GM19240 (cell line): ENCODE data around the gene CAMKK1.
A peak's percentile ranks its signal among the peaks of the same experiment; 100 is the strongest.

ENCODE experiments used
- DNase-seq: peaks from one replicate; pipeline ENCODE4 v3.0.0; 2011; ENCODE audit warnings: low spot score; ENCODE audit not compliant: insufficient read length

The CAMKK1 gene

DNA sequence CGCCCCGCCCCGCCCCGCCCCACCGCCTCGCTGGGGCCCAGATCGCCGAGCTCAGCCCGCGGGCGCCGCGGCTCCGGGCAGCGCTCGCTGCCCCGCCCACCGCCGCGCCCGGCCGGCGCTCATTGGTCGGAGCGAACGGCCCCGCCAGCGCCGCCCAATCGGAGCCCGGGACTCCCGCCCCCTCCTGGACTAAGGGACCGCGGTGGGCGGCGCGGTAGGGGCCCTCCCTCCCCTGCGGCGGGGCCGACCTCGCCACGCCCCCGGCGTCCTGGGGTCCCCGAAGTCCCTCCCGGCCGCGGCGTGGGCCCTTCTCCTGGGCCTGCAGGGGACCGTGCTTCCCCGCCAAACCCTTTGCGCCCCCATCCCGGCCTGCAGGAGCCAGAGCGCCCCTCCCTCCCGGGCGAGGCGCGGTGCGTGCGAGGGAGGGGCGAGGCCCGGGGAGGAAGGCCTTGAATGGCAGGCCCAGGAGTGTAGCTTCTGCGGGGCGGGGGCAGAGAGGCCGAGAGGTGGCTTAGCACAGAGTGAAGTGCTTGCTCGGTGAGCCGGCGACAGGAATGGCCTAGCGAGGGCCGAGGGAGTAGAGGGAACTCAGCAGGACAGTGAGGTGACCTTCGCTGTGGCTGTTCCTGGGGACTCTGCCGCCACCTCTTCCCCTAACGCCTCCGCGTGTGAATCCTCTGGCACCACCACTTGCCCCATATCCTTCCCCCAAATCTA, at the start of gene CAMKK1:
TSS of gene CAMKK1 (minus strand) at position 51 of the 717 bp plus-strand sequence. CDS start 7,366 bp downstream, outside the sequence.
- peak; percentile 99 for DNase-seq

DNA sequence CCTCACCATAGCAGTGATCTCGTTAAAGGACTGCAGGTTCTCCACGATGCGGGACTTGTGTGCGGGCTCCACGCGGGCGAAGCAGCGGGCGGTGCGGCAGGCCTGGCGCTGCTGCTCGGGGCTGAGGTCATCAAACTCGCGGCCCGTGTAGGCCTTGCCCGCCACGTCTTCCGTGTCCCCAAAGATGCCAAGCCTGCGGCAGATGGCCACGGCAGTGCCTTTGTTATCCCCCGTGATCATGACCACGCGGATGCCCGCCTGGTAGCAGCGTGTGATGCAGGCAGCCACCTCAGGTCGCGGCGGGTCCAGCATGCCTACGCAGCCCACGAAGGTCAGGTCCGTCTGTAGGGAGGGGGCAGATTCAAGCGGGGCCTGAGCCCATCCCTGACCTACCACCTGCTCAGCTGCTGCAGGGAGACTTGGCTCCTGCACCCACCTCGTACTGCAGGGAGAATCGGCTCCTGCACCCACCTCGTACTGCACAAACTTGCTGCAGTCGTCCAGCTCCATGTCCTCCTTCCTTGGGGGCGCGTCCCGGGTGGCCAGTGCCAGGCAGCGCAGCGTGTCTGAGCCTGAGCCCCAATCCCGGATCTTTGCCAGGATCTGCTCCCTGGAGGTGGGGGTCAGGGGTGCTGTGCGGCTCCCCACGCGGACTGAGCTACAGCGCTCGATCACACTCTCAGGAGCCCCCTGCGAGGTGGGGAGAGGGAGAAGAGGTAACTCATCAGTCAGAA, 48.3 kb upstream of the CAMKK1 start:
- no peak for DNase-seq

DNA sequence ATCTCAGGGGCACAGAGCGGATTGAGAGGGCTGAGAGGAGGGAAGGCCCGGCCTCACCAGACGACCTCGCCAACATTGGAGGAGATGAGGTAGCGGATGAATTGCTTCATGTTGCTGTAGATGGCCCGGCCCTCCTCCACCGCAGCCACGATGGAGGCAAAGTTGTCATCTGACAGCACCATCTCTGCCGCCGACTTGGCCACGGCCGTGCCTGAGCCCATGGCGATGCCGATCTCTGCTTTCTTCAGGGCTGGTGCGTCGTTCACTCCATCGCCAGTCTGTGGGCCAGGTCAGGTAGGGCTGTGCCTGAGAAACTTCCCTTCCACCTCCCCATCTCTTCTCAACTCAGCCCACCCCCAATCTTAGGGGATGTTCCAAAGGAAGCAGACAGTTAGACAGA, 44.5 kb upstream of the CAMKK1 start:
- no peak for DNase-seq

DNA sequence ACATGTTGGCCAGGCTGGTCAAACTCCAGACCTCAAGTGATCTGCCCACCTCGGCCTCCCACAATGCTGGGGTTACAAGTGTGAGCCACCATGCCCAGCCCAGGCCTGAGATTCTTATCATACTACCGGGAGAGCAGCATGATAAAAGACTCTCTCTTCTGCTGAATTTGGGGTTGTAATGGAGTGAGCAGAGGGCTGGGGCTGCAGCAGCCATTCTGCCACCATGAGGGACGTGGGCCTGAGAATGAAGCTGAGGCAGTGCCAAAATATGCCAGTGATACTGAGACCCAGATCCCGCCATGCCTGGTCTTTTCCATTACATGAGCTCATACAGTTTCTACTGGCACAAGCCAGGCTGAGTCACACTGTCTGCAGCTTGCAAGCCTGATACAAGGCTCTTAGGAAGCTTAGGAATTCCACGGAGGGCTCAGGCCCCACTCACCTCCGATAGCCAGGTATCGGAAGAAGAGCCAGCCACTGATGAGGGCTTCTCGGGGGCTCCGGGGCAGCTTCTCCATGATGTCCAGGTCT, 43.0 kb upstream of the CAMKK1 start:
- DNase-seq, result no peak

DNA sequence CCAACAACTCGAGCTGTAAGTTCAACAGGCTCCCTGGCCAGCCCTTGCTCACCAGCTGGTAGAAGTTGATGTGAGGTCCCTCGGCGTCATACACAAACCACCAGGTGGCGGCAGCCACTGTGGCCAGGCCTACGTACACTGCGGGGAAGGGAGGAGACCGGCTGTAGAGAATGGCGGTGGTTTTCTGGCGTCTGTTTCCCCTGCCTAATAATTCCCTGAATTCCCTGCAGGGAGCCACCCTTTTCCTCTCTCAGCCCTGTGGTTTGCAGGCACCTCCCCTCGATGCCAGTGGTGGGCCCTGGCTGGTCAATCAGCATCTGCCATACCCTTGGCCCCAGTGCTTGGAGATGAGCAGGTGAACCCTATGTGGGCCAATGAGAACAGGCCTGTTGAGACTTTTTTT, 42.3 kb upstream of the CAMKK1 start:
- no peak for DNase-seq

DNA sequence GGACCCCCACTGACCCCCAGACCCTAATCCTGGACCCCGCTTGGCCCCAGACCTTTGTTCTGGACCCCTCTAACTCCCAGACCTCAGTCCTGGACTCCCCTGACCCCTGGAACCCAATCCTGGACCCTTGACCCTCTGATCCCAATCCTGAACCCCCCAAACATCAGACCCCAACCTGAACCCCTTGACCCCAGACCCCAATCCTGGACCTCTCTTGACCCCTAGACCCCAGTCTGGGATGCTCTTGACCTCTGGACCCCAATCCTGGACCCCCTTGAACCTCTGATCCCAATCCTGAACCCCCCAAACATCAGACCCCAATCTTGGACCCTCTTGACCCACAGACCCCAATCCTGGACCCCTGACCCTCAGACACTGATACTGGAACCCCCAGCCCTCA, 36.9 kb upstream of the CAMKK1 start:
- no peak for DNase-seq

DNA sequence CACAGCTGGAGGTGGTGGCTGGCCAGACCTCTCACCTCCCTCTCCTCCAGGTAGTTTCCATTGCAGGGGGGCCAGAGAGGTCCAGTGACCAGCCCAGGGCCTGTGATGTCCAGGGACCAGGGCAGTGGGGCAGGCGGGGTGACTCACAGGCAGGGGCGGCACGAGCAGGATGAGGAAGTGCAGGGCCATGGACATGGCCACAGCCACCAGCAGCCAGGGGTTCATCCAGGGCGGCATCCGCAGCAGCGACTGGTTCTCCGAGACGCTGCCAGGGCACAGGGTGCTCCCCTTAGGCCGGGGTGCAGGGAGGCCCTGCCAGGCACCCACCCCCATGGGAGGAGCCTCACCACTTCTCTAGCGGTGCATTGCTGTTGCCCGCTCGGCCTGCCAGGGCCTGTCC, 36.3 kb upstream of the CAMKK1 start:
- DNase-seq, result no peak

DNA sequence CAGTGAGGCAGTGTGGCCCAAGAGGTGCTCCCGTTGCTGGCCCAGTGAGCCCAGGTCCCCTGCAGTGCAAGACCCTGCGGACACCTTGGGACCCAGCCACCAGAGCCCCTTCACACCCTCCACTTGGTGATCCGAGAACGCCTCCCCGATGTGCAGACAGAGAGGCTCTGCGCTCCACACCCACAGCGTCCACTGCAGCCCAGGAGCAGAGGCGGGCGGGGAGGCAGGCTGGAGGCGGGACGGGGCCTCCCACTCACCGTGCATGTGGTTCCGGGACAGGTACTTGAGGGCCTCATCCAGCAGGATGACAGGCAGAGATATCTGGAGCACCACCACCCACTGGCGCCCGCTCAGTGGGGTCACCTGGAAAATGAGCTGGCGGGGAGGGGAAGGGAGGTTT, 35.6 kb upstream of the CAMKK1 start:
- DNase-seq, result no peak

DNA sequence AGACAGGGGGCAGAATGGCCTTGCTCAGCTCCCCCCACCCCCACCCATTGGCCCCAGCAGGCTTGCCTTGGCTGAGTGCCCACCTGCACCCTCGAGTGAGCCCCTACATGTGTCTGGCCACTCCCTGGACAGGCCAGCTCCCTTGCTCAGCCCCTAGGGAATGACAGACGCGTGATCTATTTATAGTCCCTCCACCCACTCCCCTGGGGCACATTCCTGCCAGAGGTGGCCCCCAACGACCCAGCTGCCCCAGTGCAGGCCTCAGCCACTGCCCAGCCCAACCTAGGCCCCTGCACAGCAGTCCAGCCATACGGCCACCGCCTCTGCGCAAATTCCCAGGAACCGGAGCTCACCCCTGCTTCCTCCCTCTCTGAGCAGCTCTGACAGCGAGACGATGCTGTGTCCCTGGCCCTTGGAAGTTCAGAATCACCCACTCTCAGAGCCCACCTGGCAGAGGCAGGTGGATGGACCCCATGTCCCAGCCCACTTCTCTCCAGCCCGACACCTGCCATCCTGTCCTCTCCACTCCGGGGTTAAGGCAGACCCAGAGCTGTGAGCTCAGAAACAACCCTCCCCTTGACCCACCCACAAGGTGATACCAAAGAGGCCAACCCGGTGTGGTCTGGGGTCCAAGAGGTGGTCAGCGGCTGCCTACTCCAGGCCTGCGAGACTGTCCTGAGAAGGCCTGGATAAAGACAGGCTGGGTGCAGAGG, 34.9 kb upstream of the CAMKK1 start:
- no peak for DNase-seq

DNA sequence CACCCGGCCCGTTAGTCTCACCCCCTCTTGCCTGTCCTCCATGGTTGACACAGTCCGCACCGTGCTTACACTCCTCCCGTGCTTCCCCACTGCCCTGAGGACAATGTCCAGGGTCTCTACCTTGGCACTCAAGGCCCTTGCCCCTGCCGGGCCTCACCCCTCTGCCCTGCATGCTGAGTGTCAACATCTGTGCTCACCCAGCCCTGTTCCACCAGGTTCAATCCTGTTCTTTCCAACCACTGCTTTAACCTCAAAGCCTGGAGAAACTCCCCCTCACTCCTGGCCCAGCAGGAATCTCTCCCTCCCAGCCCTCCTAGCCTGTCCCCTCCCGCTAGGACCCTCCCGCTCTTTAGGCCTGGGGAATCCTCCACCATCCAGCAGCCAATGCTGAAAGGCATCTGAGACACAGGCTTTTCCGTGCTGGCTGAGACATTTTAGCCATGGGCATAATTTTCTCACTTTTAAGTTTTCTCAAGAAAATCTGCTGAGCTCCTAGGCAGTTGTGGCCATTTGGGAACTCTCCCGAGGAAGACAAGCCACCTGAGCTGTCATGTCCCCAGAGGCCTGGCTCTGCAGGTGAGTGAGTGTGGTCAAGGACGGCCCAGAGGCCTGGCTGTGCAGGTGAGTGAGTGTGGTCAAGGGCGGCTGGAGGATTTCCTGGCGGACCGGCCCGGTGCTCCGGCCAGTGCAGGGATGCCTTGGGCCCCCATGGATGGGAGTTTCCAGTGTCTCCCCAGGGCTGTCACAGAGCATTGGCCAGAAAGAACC, 34.2 kb upstream of the CAMKK1 start:
- no peak for DNase-seq

DNA sequence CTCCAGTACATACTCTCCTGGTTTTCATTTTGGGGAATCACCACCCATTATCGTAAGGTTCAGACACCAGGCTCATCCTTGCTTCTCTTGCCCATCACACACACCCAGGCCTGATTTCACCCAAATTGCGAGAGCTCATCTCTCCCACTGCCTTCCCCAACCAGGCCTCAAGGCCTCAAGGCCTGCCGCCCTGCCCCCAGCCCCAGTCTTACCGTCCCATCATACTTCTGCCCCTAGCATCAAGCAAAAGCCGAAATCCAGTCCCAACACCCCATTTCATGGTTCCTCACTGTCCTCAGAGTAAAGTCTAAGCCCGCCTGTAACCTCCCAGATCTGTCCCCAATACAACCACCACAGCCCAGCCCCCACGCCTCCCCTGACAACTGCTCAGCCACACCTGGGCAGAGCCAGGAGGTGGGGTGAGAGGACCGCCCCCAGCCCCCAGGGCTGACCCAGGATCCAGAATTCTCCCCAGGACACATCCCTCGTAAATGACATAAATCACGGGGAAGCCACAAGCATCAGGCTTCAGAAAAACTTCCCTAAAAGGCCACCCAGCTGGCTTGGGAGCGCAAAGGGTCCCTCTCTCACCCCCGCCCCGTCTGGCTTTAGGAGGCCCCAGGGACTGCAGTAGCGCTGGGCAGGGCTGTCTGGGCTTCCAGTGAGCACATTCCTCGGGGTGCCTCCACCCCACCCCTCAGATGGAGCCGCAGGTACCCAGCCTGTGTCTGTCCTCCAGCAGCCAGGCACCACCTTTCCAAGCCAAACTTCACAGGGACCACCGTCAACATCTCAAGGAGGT, 33.0 kb upstream of the CAMKK1 start:
- DNase-seq, result no peak

DNA sequence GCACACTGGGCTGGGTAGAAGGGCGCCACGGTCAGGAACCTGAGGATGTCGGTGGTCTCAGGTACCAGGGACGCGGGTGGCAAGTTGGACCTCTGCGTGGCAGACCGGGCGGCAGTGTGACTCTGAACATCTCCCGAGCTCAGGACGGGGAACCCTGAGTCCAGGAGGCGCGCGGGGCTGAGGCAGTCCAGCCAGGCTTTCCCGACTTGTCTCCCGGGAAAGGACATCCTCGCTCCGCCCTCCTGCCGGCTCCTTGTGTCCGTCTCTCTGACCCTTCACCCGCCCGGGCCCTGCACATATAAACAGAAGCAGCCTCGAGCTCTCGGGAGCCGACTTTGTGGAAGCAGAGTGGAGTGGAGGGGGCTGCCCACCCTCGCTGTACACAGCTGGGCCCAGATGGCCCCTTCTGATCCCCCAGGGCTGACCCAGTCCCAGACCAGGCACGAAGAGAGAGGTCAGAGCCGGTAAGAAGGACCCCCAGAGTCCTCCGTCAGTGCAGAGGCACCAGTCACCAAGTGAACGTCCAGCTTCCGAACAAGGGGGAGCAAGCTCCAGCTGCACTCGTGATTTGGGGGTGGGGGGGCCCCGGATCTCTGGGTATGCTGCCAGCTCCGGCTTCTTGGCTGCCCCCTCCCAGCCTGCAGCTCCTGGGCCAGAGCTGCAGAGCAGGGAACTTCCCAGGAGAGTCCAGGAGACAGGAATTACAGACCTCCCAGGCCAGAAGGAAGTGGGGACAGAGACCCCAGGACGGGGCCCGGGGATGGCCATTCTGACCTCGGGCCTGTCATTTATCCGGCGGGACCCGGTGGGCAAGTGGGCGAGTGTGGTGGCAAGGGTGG, 31.9 kb upstream of the CAMKK1 start:
- DNase-seq, result no peak

DNA sequence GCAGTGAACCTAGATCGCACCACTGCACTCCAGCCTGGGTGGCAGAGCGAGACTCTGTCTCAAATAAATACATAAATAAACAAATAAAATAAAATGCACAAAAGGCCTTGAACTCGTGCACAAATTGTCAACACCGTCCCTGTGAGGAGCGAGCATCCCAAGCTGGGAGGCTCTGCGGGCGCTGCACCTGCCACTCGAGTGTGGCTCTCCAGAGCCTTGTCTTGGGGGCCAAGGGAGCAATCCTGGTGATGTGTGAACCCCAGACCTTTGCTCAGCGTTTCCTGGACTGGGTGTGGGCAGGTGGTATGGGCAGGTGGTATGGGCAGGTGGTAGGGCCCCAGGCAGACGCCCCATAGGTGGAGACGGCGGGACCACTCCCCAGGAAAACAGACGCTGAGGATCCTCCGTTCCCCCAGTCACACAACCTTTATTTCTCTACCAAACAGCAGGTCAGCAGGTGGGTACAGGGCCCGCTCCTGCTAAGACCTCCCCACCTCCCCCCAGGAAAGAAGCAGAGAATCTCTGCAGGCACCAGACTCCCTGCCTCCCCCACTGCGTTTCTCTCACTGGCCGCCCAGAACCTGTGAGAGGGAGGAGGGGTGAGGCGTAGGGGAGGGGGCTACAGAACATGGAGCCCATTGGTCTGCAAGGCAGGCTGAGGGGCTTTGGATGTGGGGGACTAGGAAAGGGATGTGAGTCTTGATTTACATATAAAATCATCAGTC, 30.8 kb upstream of the CAMKK1 start:
- DNase-seq, result no peak

DNA sequence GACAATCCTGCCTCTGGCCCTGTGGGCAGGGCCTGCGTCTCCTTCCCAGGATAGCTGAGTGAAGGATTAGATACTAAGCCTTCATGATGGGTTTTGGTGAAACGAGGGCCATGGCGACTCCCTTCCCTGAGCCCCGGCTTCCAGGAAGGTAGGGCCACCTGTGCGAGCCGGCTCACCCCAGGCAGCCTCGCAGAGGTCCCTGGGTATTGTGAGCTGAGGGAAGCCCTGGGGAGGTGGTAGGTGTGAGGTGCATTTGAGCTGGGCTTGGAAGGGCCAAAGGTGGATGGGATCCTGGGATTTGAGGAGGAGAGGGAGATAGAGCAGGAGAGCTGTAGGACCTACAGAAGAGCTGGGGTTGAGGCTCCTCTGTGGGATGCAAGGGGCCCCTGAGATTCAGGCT, 29.9 kb upstream of the CAMKK1 start:
- DNase-seq, result no peak

DNA sequence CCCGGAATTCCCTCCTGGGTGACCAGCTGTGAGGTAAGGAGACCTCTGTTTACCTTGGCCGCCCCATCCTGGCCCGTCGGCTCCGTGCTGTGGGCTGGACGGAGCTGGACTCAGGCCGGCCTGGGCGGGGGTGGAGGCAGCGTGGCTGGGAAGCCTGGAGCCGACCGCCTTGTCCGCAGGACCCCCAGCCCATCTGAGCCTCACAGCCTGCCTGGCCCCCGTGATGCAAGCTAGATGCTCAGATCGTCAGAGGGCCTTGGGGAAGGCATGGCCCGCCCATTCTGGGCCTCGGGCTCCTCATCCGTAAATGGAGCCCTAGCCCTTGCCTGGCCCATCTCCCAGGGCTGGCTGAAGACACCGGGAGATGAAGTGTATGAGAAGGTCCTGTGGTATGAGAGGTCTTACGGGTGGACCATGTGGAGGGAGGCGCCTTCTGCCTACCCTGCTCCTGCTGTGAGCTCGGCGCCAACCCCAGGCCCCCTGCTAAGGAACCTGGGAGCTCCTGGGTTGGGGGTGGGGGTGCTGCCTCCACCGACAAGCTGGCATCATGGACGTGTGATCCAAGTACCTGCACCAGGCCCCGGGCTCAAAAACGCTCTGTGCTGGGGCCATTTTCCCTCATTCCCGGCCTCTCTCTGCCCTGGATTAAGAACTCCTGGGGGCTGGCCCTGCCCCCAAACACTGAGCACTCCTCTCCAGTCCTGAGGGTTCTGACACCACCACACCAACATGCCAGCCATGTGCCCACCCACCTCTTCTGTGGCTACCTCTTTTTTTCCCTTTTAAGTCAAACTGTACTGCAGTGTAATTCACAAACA, 28.9 kb upstream of the CAMKK1 start:
- no peak for DNase-seq

DNA sequence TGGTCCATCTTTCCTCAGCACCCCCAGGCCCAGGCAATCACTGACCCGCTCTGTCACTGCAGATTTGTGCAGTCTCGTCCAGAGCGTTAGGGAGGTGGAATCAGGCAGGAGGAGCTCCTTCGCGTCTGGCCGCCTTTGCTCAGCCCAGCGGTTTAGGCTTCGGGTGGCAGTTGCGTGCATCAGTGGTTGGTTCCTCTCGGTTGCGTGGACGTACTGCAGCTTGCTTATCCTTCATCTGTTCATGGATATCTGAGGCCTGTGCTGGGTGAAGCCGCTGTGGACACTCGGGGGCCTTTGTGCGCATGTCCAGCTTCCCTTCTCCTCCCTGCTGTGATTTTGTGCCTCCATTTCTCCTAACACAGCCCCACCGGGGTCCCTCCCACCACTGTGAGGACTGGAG, 28.2 kb upstream of the CAMKK1 start:
- no peak for DNase-seq

DNA sequence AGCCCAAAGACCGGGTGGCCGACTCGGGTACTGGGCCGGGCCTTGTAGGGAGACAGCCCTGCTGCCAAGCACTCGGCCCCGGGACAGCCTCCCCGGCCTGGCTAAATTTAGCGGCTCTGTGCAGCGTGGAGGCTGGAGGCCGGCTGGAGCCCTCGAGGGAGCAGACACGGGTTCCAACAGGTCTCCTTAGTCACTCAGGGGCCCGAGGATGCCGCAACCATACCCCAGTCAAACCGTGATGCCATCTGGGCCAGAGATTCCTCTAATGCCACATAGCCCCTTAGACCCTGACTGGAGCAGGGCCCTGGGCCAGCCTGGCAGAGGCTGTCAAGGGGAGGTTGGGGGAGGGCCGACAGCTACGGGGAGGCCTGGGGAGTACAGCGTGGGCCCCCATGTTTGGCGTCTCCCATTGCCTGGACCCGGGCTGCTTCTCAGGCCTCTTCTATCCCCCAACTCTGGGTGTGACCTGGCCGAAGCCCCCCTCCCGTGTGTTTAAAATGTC, 26.3 kb upstream of the CAMKK1 start:
- no peak for DNase-seq
